Measurements from ENCODE around the gene POC1B.

POC1B gene

GRCh38 chr12:89552376-89552775 lies 26.5 kb upstream of the POC1B start:
- no peak overlapping the region for H3K27ac ChIP-seq
- H3K4me3 ChIP-seq (ENCODE audit: low read depth in 1 of 2, low read length in 1 of 2), result no peak overlapping the region
- H3K36me3 ChIP-seq, result no peaks in the 10 kb centered on the region
- H3K9me3 ChIP-seq, result no peaks in the 10 kb centered on the region
- H3K27me3 ChIP-seq, result no peaks in the 10 kb centered on the region
- TF ChIP-seq CTCF (IDR thresholded peaks at IDR 0.05), result no peak
- H3K4me1 ChIP-seq (ENCODE audit: control insufficient read depth in 1 of 2, insufficient read depth in 1 of 2, low read depth in 1 of 2, low read length in 1 of 2), result no peaks in the 10 kb centered on the region

- no peaks in the 10 kb centered on the region for H3K4me1 ChIP-seq (ENCODE audit: control insufficient read depth in 1 of 2, insufficient read depth in 1 of 2, low read depth in 1 of 2, low read length in 1 of 2)
- no peak for TF ChIP-seq CTCF (IDR thresholded peaks at IDR 0.05)
Measured at GRCh38 chr12:89551747-89552146, 25.9 kb upstream of the POC1B start.

GRCh38 chr12:89547101-89547500 lies 21.3 kb upstream of the POC1B start:
- no peak overlapping the region for H3K27ac ChIP-seq
- H3K9me3 ChIP-seq, result no peaks in the 10 kb centered on the region
- no peaks in the 10 kb centered on the region for H3K27me3 ChIP-seq
- H3K4me1 ChIP-seq (ENCODE audit: control insufficient read depth in 1 of 2, insufficient read depth in 1 of 2, low read depth in 1 of 2, low read length in 1 of 2), result no peaks in the 10 kb centered on the region
- TF ChIP-seq CTCF (IDR thresholded peaks at IDR 0.05), result no peak
- H3K36me3 ChIP-seq, result no peaks in the 10 kb centered on the region
- H3K4me3 ChIP-seq (ENCODE audit: low read depth in 1 of 2, low read length in 1 of 2), result no peak overlapping the region

More at GRCh38 chr12:89551747-89552146, 25.9 kb upstream of the POC1B start:
- H3K27me3 ChIP-seq, result no peaks in the 10 kb centered on the region
- no peak overlapping the region for H3K4me3 ChIP-seq (ENCODE audit: low read depth in 1 of 2, low read length in 1 of 2)
- H3K36me3 ChIP-seq, result no peaks in the 10 kb centered on the region
- no peak overlapping the region for H3K27ac ChIP-seq
- H3K9me3 ChIP-seq, result no peaks in the 10 kb centered on the region

GRCh38 chr12:89546151-89546550 lies 20.3 kb upstream of the POC1B start:
- no peak for TF ChIP-seq CTCF (IDR thresholded peaks at IDR 0.05)
- H3K4me3 ChIP-seq (ENCODE audit: low read depth in 1 of 2, low read length in 1 of 2), result no peak overlapping the region
- no peaks in the 10 kb centered on the region for H3K27me3 ChIP-seq
- H3K27ac ChIP-seq, result no peak overlapping the region
- no peaks in the 10 kb centered on the region for H3K9me3 ChIP-seq
- H3K4me1 ChIP-seq (ENCODE audit: control insufficient read depth in 1 of 2, insufficient read depth in 1 of 2, low read depth in 1 of 2, low read length in 1 of 2), result no peaks in the 10 kb centered on the region
- no peaks in the 10 kb centered on the region for H3K36me3 ChIP-seq

GRCh38 chr12:89544681-89545184 lies 18.9 kb upstream of the POC1B start:
- H3K27ac ChIP-seq, result no peak overlapping the region
- TF ChIP-seq CTCF (IDR thresholded peaks at IDR 0.05), result no peak
- no peaks in the 10 kb centered on the region for H3K36me3 ChIP-seq
- no peaks in the 10 kb centered on the region for H3K9me3 ChIP-seq
- H3K4me3 ChIP-seq (ENCODE audit: low read depth in 1 of 2, low read length in 1 of 2), result no peak overlapping the region
- no peaks in the 10 kb centered on the region for H3K4me1 ChIP-seq (ENCODE audit: control insufficient read depth in 1 of 2, insufficient read depth in 1 of 2, low read depth in 1 of 2, low read length in 1 of 2)
- no peaks in the 10 kb centered on the region for H3K27me3 ChIP-seq

- H3K4me1 ChIP-seq (ENCODE audit: control insufficient read depth in 1 of 2, insufficient read depth in 1 of 2, low read depth in 1 of 2, low read length in 1 of 2), result no peaks in the 10 kb centered on the region
- H3K27ac ChIP-seq, result no peak overlapping the region
- no peak for TF ChIP-seq CTCF (IDR thresholded peaks at IDR 0.05)
- no peaks in the 10 kb centered on the region for H3K36me3 ChIP-seq
- no peaks in the 10 kb centered on the region for H3K9me3 ChIP-seq
- no peaks in the 10 kb centered on the region for H3K27me3 ChIP-seq
- no peak overlapping the region for H3K4me3 ChIP-seq (ENCODE audit: low read depth in 1 of 2, low read length in 1 of 2)
Measured at GRCh38 chr12:89544022-89544421, 18.2 kb upstream of the POC1B start.
